Ishikawa (cell line): Measurements from ENCODE around the gene DOK6.

Experiments
- CEBPB ChIP-seq: IDR thresholded peaks from 2 replicates; pipeline ENCODE4 v1.6.1; 2012
- CREB1 ChIP-seq: IDR thresholded peaks from 2 replicates; pipeline ENCODE4 v1.6.1; 2012; ENCODE audit warnings: low read depth
- EGR1 ChIP-seq: IDR thresholded peaks from 2 replicates; pipeline ENCODE4 v1.6.1; 2012
- EP300 ChIP-seq: IDR thresholded peaks from 2 replicates; pipeline ENCODE4 v1.6.1; 2012; ENCODE audit warnings: borderline replicate concordance
- FOXM1 ChIP-seq: IDR thresholded peaks from 2 replicates; pipeline ENCODE4 v1.6.1; 2012; ENCODE audit warnings: low read depth, borderline replicate concordance
- NFIC ChIP-seq: IDR thresholded peaks from 2 replicates; pipeline ENCODE4 v1.6.1; 2012
- RAD21 ChIP-seq: IDR thresholded peaks from 2 replicates; pipeline ENCODE4 v1.6.1; 2012; ENCODE audit warnings: low read depth
- TAF1 ChIP-seq: IDR thresholded peaks from 2 replicates; pipeline ENCODE4 v1.6.1; 2012; ENCODE audit warnings: low read depth, mild to moderate bottlenecking
- TCF12 ChIP-seq: IDR thresholded peaks from 2 replicates; pipeline ENCODE4 v1.6.1; 2012; ENCODE audit warnings: low read depth
- TEAD4 ChIP-seq: IDR thresholded peaks from 2 replicates; pipeline ENCODE4 v1.6.1; 2012
- YY1 ChIP-seq: IDR thresholded peaks from 2 replicates; pipeline ENCODE4 v1.6.1; 2012; ENCODE audit warnings: low read depth
- ZBTB7A ChIP-seq: IDR thresholded peaks from 2 replicates; pipeline ENCODE4 v1.6.1; 2012; ENCODE audit warnings: low read depth
- TF ChIP-seq, protein P1 (sequence below): IDR thresholded peaks from 2 replicates; pipeline ENCODE4 v1.6.1; 2012; ENCODE audit warnings: low read depth, mild to moderate bottlenecking
- TF ChIP-seq, protein P2 (sequence below): IDR thresholded peaks from 2 replicates; pipeline ENCODE4 v1.6.1; 2012
- TF ChIP-seq, protein P3 (sequence below): IDR thresholded peaks from 2 replicates; pipeline ENCODE4 v1.6.1; 2012

The DOK6 gene

DNA sequence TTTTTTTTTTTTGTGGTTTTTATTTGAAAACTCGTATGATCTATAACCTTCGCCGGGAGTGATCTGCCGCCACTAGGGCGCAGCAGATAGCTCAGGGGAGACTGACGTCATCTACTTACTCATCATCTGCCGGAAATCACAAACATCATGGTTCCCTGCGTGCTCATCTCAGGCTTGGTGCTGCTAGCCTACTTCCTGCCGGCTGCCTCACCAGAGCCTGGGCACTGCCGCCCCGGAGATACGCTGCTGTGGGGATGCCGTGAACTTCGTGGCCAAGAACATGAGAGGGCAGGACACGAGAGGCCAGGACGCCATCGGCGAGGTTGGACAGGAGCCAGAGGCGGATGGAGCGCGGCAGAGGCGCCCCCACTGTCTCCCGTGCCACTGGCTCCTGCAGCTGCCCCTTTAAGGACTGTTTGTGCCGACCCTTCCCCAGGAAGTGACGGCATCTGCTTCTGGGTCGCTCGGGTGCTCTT lies 68.8 kb downstream of the DOK6 start:
- no peak for TF ChIP-seq EP300
- peak; percentile 17; the same call in 1 of the 2 replicates for TF ChIP-seq RAD21
- TF ChIP-seq CEBPB = no peak
- no peak for TF ChIP-seq EGR1
- TF ChIP-seq, protein P1, sequence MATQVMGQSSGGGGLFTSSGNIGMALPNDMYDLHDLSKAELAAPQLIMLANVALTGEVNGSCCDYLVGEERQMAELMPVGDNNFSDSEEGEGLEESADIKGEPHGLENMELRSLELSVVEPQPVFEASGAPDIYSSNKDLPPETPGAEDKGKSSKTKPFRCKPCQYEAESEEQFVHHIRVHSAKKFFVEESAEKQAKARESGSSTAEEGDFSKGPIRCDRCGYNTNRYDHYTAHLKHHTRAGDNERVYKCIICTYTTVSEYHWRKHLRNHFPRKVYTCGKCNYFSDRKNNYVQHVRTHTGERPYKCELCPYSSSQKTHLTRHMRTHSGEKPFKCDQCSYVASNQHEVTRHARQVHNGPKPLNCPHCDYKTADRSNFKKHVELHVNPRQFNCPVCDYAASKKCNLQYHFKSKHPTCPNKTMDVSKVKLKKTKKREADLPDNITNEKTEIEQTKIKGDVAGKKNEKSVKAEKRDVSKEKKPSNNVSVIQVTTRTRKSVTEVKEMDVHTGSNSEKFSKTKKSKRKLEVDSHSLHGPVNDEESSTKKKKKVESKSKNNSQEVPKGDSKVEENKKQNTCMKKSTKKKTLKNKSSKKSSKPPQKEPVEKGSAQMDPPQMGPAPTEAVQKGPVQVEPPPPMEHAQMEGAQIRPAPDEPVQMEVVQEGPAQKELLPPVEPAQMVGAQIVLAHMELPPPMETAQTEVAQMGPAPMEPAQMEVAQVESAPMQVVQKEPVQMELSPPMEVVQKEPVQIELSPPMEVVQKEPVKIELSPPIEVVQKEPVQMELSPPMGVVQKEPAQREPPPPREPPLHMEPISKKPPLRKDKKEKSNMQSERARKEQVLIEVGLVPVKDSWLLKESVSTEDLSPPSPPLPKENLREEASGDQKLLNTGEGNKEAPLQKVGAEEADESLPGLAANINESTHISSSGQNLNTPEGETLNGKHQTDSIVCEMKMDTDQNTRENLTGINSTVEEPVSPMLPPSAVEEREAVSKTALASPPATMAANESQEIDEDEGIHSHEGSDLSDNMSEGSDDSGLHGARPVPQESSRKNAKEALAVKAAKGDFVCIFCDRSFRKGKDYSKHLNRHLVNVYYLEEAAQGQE = no peak

DNA sequence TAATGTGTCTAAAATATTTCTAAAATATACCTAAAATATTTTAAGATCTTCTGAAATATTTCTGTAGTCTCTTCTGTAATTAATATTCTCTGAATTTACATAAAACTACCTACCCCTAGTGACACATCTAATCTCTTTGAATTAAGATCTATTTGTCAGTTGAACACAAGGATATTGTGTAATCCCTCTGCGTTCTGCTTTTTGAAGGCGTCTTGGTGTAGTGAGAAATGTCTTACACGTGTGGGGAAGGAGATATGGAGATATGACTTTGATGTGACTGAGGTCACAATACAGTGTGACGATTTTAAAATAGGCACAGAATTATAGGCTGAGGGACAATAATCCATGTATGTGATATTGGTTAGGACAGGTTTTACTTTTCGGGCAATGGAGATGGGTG lies 79.8 kb downstream of the DOK6 start:
- TF ChIP-seq EP300 = no peak
- no peak for TF ChIP-seq RAD21
- TF ChIP-seq, protein P1 = no peak
- TF ChIP-seq, protein P2, sequence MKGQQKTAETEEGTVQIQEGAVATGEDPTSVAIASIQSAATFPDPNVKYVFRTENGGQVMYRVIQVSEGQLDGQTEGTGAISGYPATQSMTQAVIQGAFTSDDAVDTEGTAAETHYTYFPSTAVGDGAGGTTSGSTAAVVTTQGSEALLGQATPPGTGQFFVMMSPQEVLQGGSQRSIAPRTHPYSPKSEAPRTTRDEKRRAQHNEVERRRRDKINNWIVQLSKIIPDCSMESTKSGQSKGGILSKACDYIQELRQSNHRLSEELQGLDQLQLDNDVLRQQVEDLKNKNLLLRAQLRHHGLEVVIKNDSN = no peak
- TF ChIP-seq YY1 = no peak
- no peak for TF ChIP-seq FOXM1
- no peak for TF ChIP-seq CREB1

DNA sequence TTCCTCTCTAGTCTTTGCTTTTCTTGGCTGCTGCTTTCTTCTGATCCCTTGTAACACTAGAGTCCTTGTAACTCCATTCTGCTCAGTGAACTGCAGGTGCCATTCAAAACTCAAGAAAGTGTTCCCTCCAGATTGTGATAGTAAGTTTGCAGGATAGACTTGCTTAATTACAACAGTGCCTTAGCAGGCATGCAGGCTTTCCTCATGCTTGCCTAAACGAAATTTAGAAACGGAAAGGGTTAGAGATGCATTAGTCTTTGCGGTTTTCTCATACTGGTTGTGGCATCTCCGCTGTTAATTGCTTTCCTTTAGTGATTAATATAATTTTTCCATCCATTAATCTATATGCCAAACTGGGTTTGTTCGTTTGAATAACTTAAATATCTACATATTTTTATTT lies 82.9 kb downstream of the DOK6 start:
- TF ChIP-seq, protein P1 = no peak
- TF ChIP-seq, protein P2 = no peak
- TF ChIP-seq EGR1 = no peak
- TF ChIP-seq TCF12 = no peak
- no peak for TF ChIP-seq CEBPB
- no peak for TF ChIP-seq FOXM1
- TF ChIP-seq, protein P3, sequence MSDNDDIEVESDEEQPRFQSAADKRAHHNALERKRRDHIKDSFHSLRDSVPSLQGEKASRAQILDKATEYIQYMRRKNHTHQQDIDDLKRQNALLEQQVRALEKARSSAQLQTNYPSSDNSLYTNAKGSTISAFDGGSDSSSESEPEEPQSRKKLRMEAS = no peak
- TF ChIP-seq NFIC = no peak
- no peak for TF ChIP-seq CREB1
- no peak for TF ChIP-seq TAF1
- TF ChIP-seq YY1 = no peak
- TF ChIP-seq ZBTB7A = no peak
- TF ChIP-seq TEAD4 = no peak
- no peak for TF ChIP-seq EP300
- TF ChIP-seq RAD21 = no peak

DNA sequence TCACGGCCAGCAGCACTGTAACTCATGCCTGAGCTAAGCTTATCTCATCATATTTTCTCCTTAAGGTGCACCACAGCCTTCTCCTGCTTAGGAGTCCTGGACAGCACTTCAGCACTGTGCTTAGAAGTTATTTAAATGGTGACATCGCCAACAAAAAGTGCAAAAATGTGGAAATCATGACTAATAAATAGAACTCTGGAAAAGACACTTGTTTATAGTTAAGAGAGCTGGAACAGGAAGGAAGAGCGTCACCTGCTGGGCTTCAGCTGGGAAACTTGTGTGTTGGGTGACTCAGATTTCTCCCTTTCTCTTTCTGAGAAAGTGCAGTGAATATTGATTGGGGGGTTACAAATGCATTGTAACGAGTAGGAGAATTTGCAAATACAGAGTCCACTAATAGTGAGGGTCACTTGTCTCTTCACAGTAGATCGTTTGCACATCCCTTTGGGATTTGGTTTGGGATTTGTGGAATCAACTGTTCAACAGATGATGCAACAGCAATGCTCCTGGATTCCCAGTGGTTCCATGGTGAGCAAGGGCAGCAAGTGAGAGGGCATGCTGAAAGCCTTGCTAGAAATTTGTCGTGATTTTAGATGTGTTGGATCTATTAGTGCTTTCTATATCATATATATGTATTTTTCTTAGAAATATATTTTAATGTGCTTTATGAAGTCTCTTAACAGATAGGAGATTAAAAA lies 84.2 kb downstream of the DOK6 start:
- TF ChIP-seq EGR1 (no peak), FOXM1 (no peak), CREB1 (no peak), TAF1 (no peak), YY1 (no peak), ZBTB7A (no peak), NFIC (no peak), RAD21 (no peak)
- TF ChIP-seq, protein P1 = no peak
- TF ChIP-seq, protein P2 = no peak
- TF ChIP-seq, protein P3 = no peak
